Cardiac muscle cell (in vitro differentiated cells and primary cell): ENCODE measurements around the gene DHX30. TPM values are rescaled to one million over a fixed set of nuclear protein-coding genes. Genes with fewer than 3 reads are reported as not detected.

ENCODE experiments used
- DNase-seq, 2 donors: peaks; one replicate each; pipeline versions ENCODE4 v3.0.0 to v3.0.0-alpha.2; 2010 to 2017; ENCODE audit warnings: low read depth in 1 of 2, low spot score in 1 of 2
- H3K27ac ChIP-seq: fragments of 200-600 bp; sonication (generic); 2 replicates; pipeline ENCODE4 v1.5.1; 2016
- H3K27me3 ChIP-seq: fragments of 200-600 bp; sonication (generic); 2 replicates; pipeline ENCODE4 v1.6.0; 2016; ENCODE audit warnings: control low read depth
- H3K36me3 ChIP-seq: fragments of 200-600 bp; sonication (generic); 2 replicates; pipeline ENCODE4 v1.5.1; 2016; ENCODE audit warnings: control low read depth
- H3K4me1 ChIP-seq: fragments of 200-600 bp; sonication (generic); 2 replicates; pipeline ENCODE4 v1.8.1; 2017; ENCODE audit warnings: low read depth, mild to moderate bottlenecking, mixed run types
- H3K4me3 ChIP-seq: fragments of 200-600 bp; sonication (generic); 2 replicates; pipeline ENCODE4 v1.5.1; 2016; ENCODE audit warnings: mild to moderate bottlenecking
- H3K9me3 ChIP-seq: fragments of 200-600 bp; sonication (generic); 2 replicates; pipeline ENCODE4 v1.5.1; 2017; ENCODE audit warnings: low read depth, mild to moderate bottlenecking, control low read depth
- polyA plus RNA-seq: library from polyadenylated mRNA; unstranded; fragments of >200 nt; fragmentation: Nextera tagmentation; extraction: Ambion mirVana; gene quantifications from 2 replicates; pipeline ENCODE4 v1.2.1, GENCODE V29; 2016
- total RNA-seq: library from RNA; depleted of rRNA; stranded (reverse); fragments of >200 nt; gene quantifications from 2 replicates; pipeline ENCODE4 v1.2.3, GENCODE V29; 2016
- TF ChIP-seq, protein P1 (sequence below): IDR thresholded peaks from 2 replicates; pipeline ENCODE4 v1.5.1; 2012; ENCODE audit warnings: low read depth, mild to moderate bottlenecking, low read length

The DHX30 gene
- total and polyA plus RNA-seq, 2 experiments from 2014 or later: 86.4 to 120 TPM

DNA sequence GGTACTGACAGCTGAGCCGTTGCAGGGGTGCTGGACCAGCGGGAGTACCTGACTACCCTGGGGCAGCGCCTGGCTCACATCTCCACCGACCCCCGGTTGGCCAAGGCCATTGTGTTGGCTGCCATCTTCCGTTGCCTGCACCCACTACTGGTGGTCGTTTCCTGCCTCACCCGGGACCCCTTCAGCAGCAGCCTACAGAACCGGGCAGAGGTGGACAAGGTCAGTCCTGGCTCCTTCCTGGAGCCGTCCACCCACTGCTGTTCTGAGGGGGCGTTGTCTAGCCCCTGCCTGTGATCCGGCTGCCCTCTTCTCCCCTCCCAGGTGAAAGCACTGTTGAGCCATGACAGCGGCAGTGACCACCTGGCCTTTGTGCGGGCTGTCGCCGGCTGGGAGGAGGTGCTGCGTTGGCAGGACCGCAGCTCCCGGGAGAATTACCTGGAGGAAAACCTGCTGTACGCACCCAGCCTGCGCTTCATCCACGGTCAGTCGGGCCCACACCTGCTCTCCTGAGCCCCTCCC is 45.7 kb downstream of the DHX30 start:
- DNase-seq: no peak
- TF ChIP-seq, protein P1, sequence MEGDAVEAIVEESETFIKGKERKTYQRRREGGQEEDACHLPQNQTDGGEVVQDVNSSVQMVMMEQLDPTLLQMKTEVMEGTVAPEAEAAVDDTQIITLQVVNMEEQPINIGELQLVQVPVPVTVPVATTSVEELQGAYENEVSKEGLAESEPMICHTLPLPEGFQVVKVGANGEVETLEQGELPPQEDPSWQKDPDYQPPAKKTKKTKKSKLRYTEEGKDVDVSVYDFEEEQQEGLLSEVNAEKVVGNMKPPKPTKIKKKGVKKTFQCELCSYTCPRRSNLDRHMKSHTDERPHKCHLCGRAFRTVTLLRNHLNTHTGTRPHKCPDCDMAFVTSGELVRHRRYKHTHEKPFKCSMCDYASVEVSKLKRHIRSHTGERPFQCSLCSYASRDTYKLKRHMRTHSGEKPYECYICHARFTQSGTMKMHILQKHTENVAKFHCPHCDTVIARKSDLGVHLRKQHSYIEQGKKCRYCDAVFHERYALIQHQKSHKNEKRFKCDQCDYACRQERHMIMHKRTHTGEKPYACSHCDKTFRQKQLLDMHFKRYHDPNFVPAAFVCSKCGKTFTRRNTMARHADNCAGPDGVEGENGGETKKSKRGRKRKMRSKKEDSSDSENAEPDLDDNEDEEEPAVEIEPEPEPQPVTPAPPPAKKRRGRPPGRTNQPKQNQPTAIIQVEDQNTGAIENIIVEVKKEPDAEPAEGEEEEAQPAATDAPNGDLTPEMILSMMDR: no peak
- no peaks in the 10 kb centered on the region for H3K4me1 ChIP-seq
- H3K36me3 ChIP-seq: peaks cover 69% of the 10 kb centered on the region
- H3K27ac ChIP-seq: peak overlapping the region; percentile 54
- H3K4me3 ChIP-seq: no peak overlapping the region
- H3K27me3 ChIP-seq: no peaks in the 10 kb centered on the region
- no peaks in the 10 kb centered on the region for H3K9me3 ChIP-seq

DNA sequence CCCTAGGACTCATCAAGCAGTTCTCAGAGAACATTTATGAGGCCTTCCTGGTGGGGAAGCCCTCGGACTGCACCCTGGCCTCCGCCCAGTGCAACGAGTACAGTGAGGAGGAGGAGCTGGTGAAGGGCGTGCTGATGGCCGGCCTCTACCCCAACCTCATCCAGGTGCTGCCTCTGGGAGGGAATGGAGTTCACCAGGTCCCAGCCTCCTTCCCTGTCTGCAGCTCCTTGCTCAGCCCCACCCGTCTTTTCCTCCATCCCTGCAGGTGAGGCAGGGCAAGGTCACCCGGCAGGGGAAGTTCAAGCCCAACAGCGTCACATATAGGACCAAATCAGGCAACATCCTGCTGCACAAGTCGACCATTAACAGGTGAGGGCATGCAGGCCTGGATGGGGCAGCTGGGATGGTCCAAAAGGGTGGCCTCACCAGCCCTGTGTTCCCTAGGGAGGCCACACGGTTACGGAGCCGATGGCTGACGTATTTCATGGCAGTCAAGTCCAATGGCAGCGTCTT is 46.3 kb downstream of the DHX30 start:
- no peak for DNase-seq
- Histone ChIP-seq H3K4me3 (no peak overlapping the region), H3K9me3 (no peaks in the 10 kb centered on the region), H3K27ac (peak overlapping the region; percentile 75), H3K27me3 (no peaks in the 10 kb centered on the region), H3K4me1 (no peaks in the 10 kb centered on the region), H3K36me3 (peaks cover 72% of the 10 kb centered on the region)
- TF ChIP-seq, protein P1: no peak

DNA sequence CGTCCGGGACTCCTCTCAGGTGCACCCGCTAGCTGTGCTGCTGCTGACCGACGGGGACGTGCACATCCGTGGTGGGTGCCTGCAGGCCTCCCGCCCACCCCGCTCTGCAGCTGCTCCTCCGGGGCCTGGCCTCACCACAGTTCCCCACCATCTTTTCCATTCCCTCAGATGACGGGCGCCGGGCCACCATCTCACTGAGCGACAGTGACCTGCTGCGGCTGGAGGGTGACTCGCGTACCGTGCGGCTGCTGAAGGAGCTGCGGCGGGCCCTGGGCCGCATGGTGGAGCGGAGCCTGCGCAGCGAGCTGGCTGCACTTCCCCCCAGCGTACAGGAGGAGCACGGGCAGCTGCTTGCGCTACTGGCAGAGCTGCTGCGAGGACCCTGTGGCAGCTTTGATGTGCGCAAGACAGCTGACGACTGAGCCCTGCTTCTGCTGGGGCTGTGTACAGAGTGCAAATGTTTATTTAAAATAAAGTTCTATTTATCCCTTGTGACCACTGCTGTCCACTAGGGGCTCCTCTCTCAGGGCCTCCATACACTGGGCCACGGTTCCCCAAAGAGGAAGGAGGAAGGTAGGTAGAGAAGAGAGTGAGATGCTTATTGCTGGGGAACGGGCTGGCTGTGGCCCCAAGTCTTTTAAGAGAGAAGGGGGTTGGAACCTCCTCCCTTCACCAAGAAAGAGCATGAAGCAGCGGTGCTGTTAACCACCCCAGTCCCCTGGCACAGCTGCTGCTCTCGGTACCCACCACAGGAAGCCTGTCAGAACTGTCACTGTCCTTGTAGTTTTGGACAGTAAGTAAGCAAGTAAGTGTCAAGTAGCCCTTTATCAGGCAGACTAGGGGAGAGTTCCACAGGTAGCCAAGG is 47.0 kb downstream of the DHX30 start:
- no peak overlapping the region for H3K4me3 ChIP-seq
- H3K27me3 ChIP-seq: no peaks in the 10 kb centered on the region
- TF ChIP-seq, protein P1: peak; percentile 52
- peaks cover 67% of the 10 kb centered on the region for H3K36me3 ChIP-seq
- peak in 1 of 2 donors; percentile 48 for DNase-seq
- H3K27ac ChIP-seq: peak overlapping the region; percentile 75
- no peaks in the 10 kb centered on the region for H3K4me1 ChIP-seq
- no peaks in the 10 kb centered on the region for H3K9me3 ChIP-seq

DNA sequence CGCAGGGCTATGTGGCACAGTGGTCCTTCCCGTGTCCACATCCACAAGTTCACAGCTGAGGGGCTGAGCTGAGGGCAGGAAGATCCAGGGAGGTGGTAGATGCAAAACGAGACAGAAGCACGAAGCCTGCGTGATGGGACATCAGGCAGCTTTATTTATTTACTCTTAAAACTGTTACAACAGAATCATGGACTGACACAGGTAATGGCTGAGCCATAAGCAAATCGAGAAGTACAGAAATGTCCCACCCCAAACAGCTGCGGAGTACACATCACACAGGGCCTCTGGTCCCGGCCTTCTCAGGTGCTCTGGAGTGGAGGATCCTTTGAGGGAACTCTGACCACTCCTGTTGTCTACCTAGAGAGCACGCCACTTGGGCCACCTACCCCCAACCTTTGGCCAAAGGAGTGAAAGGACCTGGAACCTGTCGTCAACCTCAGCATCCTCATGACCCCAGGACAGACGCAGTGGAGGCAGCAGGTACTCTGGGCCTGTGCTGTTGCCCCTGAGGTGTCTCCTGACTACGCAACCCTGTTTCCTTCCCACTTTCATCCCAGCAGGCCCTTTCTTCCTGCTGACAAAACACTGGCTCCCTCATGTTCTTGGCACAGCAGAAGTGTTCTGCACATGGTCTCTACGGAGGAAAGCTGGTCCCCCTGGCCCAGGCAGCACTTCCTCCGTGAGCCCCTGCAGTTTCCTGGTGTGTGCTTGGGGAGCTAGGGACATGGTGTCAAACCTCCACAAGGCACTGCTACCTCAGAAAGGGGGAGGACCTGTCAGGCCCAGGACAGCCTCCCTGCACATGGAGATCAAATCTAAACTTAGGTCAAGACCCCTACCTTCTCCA is 47.8 kb downstream of the DHX30 start:
- Histone ChIP-seq H3K4me1 (no peaks in the 10 kb centered on the region), H3K4me3 (no peak overlapping the region), H3K27ac (peak overlapping the region; percentile 75), H3K36me3 (peaks cover 68% of the 10 kb centered on the region), H3K9me3 (no peaks in the 10 kb centered on the region), H3K27me3 (no peaks in the 10 kb centered on the region)
- DNase-seq: no peak
- TF ChIP-seq, protein P1: no peak

DNA sequence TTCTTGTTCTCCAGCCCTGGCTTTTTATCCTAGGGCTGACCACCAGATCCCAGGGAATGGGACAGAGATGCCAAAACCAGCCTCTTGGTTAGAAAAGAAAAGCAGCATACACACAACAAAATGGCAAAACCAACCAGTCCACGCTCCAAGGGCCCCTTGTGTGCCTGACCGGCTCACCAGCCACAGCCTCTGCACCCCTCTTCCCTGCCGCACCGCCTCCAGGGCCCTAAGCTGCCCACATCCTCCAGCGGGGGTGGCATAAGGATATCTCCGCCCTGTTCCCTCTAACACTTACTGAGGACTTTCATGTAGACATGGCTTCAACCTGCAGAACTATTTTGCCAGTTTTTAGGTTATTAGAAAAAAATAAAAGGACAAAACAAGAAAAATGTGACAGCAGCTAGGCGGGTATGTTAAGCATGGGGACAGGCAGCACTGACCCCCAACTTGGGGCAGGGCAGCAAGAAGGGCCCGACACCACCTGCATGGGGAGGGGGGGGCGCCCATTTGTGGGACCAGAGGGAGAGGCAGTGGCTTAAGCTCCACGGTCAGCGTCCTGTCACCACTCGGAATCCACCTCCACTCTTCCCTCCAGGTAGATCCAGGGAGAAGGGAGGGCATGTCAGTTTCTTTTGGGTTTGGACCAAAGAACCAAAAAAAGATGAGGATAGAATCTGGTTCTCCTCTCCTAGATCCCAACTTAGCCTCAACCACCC is 49.1 kb downstream of the DHX30 start:
- Histone ChIP-seq H3K4me1 (no peaks in the 10 kb centered on the region), H3K4me3 (no peak overlapping the region), H3K36me3 (peaks cover 65% of the 10 kb centered on the region), H3K9me3 (no peaks in the 10 kb centered on the region), H3K27me3 (no peaks in the 10 kb centered on the region), H3K27ac (peak overlapping the region; percentile 75)
- TF ChIP-seq, protein P1: no peak
- no peak for DNase-seq
